ENCODE measurements around the gene TCP11.
"Not testable (repeated sequence)": the region's sequence is repeated elsewhere in the genome, so short reads cannot be mapped to it uniquely, and the experiment has no call there.

The TCP11 gene

DNA sequence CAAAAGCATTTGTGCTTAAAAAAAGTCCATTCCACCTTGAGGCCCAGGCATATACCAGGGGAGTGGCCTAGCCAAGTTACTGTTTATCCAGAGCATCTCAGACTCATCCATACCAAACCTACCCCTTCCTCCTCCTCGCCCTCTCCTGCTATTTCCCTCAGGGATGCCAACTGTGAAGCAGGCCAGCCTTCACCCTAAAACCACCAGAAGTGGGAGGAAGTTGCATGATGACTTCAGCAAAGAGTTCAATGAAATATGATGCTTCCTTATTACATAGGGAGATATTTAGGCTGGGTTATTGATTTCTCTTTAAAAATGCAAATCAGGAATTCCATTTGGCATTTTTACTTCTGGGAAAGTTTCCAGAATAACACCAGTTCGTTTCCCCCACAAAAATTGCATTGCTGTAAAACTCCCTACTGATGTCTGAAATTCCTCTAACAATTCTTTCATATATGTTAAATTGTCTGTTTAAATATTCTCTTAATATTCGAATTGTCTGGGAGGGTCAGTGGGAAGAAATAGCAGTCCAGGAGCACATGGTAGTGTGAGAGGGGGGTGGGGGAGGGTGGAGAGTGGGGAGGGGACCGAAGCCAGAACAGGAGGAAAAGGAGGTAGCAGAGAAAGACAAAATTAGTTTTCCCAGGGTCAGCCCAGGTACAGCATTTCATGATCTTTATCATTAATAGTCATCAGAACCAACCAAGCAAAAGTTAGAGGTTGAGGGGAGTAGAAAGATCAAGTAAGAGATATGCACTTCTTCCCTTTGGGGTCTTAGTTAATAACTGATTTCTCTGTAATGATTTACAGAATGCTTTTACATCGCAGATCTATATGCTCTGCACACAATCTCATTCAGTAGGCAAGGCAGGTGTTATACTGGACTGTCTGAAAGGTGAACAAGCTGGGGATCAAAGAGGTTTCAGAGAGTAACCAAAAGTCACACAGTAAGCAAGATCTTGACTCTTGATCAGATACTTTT lies 1.7 kb upstream of the TCP11 start:
- no peak for DNase-seq

DNA sequence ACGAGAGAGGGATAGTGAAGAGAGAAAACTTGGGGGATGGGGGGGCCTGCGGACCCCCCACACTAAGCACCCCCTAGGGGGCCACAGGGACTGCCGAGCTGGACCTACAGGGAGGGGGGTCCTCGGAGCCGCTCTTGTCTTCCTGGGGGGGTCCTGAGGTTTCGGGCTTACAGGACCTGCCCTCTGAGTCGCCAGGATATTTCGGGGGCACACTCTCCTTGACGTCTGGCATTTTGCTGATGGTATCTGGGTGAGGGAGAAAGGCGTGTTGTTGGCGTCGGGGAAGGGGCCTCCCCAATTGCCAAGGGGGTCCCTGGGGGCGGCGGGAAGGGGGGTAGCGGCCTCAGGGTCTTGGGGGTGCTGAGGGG lies 516 bp downstream of the TCP11 start:
- no peak for DNase-seq

DNA sequence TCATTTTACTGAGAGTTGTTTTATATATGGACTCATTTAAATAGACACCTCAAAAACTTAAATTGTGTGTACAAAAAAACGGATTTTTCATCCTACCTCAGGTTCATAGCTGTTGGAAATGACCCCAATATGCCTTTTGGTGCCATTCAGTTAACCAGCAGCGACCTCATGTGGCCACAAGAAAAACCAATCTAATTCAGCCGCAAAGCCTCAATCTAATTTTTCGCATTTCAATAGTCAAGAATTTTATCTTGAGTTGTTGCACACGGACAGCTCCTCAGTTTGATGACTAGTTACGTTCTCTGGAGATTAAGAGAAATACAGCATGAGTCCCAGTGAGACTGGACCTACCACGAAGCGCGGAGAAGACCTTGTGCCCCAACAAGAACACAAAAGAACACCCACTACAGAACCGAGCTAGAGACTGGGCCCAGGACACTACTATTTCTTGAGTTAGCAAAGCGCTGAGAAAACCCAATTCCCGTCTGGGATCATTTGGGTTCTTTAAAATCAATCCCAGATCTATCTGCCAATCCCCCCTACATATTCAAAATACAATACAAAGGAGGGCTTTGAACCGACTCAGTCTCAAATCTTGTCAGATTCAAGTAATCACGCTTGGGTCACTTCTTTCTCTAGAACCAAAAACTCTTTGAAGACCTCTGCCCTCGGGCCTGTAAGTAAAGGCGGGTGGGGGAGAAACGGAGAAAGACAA lies 1.1 kb downstream of the TCP11 start:
- DNase-seq: peak; percentile 68

DNA sequence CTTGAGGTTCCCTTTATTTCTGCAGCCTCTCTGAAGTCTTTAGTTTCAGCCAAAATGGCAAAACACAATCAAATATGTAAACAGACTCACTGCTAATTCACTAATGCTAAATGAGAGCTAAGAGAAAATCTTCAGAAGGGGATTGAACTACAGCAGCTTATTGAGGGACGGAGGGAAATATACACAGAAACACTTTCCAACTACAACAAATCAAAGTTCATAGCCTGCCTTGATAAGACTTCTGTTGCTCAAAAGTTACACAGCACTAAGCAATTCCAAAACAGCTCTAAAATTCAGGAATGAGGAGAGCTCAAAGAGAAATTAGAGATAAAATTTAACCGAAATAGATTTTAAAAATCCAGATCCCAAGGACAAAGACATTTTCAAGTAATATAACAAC lies 1.7 kb downstream of the TCP11 start:
- no peak for DNase-seq

DNA sequence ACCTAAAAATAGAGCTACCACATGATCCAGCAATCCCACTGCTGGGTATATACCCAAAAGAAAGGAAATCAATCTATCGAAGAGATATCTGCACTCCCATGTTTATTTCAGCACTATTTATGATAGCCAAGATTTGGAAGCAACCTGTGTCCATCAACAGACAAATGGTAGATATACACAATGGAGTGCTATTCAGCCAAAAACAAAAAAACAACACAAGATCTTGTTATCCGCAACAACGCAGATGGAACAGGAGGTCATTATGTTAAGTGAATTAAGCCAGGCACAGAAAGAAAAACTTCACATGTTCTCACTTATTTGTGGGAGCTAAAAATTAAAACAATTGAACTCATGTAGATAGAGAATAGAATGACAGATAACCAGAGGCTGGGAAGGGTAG lies 2.9 kb downstream of the TCP11 start:
- not testable (repeated sequence) for DNase-seq

DNA sequence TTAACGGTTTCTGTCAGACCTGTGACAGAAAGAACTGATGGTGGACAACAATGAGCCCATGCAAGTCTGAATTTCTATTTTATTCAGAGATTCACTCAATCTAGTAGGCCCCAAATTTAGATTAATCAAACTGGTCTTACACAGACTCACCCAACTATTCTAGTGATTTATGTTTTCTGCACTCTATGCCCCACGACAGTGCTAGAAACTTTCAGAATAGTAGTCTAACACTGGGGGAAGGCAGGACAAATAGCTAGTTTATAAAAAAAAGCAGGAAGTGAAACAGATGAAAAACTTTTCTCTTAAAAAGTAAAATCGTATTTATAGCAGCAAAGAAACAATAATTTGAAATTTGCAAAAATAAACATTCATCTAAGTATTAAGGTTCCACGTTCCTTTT lies 5.0 kb downstream of the TCP11 start:
- DNase-seq: no peak

DNA sequence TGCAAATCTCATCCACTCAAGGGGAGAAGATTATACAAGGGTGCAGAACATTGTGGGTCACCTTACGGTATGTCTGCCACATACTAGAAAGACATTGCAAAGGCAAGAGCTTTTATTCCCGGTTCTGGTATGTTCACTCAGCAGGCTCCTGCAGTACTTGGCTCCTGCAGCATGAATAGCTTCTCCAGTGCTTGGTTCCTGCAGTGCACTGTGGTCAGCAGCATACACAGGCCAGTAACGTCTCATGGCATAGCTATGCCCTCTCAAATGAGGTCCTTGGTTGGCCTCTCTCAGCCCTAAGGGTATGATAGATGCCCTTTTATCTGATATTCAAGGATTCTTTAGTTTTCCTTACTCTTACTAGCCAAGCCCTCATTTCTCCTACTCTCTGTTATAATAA lies 12.6 kb downstream of the TCP11 start:
- DNase-seq: no peak

DNA sequence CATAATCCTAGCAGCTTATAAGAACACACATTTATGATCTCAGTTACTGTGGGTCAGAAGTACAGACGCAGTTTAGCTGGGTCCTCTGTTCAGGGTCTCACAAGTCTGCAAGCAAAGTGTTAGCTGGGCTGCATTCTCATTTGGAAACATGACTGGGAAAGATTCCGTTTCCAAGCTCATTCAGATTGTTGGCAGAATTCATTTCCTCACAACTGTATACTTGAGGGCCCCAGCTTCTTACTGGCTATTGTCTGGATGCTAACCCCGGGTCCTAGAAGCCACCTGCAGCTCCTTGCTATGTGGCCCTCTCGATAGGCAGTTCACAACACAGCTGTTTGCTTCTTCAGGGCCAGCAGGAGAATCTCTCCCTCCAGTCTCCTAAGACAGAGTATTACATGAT lies 13.1 kb downstream of the TCP11 start:
- no peak for DNase-seq

DNA sequence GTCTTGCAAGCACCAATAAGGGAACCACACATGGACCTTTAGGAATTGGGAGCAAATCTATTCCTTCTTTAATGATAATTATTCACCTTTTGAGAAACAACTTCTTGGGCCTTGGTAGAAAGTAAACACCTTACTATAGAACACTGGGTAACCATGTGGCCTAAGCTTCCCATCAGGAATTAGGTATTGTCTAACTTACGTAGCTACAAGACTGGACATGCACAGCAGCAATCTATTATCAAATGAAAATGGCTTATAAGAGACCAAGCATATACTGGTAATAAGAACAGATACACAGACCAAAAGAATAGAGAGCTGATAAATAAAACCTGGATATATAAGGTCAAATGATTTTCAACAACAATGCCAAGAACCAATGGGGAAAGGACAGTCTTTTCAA lies 16.8 kb downstream of the TCP11 start:
- DNase-seq: no peak

DNA sequence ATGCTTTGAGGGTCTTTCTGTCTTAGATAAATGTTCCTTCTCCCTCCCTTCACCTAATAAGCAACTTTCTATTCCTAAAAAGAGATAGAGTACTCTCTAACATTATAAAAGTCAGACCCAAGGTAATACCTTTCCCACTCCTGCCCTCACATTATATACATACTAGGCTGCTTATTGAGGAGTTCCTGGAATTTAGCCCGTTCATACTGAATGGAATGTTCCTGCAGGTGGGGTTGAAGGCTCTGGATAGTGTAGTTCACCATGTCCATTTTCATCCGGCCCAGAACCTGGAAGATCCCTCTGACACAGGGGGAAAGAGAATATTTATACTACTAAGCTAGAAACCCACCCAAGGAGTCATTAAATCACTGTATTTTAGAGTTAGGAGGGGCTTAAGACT lies 20.4 kb downstream of the TCP11 start:
- DNase-seq: no peak

DNA sequence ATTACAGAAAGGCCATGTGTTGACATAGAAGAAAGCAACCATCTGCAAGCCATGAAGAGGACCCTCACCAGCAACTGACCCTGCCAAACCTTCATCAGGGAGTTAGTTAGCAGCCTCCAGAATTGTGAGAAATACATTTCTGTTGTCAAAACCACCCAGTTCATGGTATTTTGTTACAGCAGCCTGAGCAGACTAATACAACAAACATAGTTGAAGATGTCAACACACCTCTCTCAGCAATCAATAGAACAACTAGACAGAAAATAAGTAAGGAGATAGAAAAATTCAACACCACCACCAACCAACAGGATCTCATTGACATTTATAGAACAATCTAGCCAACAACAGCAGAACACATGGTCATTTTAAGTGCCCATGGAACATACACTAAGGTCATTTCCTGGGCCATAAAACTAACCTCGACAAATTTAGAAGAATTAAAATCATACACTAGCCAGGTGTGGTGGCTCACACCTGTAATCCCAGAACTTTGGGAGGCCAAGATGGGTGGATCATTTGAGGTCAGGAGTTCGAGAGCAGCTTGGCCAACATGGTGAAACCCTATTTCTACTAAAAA lies 32.7 kb downstream of the TCP11 start:
- DNase-seq: no peak

DNA sequence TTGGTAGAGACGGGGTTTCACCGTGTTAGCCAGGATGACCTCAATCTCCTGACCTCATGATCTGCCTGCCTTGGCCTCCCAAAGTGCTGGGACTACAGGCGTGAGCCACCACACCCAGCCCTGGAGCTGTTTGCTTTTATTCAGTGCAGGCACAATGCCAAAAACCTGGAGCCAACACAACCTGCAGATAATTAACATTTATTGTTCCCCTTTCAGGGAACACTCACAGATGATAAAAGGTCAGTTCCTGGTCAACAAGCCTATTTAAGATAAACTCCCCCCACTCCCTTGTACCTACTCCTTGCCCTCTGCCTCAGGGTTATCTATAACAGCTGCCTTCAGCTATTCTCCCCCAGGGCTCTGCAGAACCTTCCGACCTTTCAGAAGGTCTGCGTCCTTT lies 33.4 kb downstream of the TCP11 start:
- DNase-seq: not testable (repeated sequence)

DNA sequence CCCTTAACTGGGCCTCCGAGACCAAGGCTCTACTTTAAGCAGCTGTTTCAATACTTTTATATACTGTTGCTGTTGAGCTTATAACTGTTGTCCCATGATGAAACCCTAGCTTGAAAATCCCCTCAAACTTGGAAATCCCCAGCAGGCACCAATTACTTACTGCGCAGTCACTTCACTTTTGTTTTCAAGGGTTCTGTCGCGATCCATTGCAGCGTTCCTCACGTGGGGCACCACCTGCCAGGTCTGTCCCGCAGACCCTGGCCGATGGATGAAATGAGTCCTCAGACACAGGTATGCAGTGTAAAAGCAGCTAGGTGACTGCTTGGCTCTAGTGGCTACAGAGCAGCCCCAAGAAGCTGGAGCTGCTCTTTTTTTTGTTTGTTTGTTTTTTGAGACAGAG lies 33.9 kb downstream of the TCP11 start:
- not testable (repeated sequence) for DNase-seq

DNA sequence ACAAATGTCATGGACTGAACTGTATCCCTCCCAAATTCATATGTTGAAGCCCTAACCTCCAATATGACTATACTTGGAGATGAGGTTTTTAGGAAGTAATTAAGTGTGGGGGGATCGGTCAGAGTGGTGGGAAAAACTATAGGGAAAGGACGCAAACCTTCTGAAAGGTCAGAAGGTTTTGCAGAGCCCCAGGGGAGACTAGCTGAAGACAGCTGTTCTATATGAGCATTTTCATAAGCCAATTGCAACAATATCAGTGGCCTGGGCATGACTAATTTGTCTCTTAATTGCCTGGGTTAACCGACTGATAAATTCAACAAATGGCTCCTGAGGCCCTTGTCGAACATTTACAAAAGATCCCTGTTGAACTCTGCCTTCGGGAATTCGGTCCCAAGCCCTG lies 35.1 kb downstream of the TCP11 start:
- not testable (repeated sequence) for DNase-seq

DNA sequence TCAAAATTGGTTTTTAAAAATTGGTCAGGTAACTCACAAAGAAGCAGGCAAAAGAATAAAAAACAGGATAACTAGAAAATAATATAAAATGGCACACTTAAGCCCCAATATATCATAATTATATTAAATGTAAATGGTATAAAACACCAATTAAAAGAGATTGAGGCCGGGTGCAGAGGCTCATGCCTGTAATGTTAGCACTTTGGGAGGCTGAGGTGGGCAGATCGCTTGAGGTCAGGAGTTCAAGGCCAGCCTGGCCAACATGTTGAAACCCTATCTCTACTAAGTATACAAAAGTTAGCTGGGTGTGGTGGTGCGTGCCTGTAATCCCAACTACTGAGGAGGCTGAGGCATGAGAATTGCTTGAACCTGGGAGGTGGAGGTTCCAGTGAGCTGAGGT lies 36.1 kb downstream of the TCP11 start:
- DNase-seq: no peak

DNA sequence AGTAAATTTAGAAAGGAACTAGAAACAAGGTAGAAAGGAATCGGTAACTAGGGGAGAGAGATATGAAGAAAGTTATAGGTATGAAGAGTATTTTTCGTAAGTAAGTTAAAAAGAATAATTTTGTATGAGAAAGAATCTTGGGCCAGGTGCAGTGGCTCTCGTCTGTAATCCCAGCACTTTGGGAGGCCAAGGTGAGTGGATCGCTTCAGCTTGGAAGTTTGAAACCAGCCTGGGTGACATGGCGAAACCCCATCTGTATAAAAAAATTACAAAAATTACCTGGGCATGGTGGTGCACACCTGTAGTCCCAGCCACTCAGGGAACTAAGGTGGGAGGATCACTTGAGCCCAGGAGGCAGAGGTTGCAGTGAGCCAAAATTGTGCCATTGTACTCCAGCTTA lies 42.0 kb downstream of the TCP11 start:
- DNase-seq: no peak

DNA sequence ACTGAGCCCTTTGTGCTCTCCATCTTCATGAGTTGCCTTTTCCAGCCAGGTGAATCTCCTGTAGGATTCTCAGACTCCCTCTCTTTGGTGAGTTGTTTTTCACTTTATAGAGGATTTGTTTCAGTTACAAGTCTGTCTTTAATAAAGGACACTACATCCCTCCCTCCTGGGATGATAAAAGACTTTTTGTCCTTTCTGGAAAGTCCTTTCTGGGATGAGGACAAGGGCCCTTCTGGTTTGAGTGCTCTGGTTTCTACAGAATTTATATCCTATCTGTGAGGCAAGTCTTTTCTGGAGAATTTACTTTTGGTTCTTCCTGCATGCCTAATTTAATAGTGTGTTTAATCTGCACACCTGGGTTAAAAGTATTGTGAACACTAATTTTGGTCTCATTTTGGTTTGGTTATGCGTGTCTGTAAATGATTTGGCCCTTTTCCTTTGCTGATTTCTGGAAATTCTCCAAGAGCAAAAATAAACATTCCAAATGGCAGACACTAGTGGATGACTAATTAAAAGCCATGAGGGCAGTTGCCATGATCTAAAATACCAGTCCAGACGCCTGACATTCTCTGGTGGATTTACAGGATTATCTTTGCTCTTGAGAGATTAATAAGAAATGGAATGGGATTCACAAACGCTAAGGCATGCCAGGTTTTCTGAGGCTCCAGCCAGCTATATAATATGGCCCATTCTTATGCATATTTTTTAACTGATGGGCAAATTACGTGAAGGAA lies 44.8 kb downstream of the TCP11 start:
- DNase-seq: peak; percentile 36

DNA sequence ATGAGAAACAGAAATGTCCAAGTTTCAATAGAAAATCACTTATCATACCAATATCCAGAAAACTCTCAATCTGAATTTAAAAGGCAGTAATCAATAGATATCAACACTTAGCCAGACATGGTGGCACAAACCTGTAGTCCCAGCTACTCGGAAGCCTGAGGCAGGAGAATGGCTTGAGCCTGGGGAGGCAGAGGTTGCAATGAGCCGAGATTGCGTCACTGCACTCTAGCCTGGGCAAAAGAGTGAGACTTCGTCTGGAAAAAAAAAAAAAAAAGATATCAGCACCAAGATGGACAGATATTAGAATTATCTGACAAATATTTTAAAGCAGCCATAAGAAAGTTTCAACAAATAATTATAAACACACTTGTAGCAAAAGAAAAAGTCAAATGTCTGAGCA lies 47.0 kb downstream of the TCP11 start:
- DNase-seq: no peak

DNA sequence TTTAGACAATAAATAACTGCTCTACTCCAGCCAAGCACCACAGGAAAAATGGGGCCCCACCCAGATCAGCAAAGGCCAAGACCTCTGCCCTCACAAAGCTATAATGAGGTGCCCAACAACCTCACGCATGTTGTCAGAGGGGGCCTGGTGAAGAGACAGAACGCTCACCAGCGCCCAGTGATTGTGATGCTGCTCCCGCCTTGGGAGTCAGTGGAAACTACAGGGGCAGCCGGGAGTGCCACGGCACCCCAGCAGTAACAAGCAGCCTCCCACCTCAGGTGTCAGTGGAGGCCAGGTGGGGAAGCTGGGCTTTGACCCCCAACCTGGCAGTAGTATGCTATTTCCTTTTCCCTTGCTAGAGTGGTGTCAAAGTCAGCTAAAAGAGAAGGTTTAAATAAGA lies 47.4 kb downstream of the TCP11 start:
- no peak for DNase-seq

DNA sequence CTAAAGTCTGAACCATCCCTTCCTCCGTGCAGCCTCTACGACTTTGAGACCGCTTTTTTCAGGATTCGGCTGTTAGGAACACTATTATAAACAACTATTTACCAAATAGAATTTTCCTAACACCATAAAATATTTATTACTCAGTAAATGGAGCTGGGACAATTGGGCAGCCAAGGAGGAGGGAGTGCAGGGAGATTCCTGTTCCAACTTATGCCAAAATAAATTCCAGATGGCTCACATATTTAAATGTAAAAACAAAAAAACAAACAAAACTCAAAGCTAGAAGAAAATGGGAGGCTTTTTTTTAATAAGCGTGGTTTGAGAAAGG lies 48.1 kb downstream of the TCP11 start:
- DNase-seq: no peak

DNA sequence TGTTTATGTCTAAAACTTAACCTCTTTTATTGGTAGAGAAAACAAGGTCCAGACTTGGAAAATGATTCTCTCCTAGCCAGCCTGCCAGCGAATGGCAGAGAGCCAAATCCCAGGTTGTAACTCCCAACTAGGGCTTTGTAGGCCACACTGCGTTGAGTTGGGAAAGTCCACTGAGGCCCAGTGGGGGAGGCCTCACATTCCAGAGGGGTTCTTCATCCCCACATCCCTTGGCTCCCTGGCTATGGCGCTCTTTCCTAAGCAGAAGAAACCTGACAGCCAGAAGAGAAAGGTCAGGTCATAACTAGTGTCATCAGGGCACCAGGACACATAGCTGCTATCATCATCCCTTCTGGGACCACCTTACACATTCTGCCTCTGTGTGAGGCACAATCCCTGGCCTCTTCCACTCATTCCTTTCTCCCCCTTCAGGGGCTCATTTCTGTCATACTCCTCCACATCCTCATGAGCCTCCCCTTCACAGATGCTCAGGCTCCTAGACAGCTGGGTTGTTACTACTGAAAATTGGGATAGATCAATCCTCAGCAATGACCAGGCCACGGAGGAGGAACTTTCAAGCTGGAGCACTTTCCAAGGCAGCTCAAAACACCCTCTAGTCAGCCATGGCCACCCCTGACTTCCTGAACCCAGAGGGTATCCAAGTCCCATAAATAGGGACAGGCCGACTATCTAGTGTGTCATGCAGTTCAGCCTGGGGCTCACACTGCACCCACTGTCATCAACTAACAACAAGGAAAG lies 48.6 kb downstream of the TCP11 start:
- DNase-seq: no peak

DNA sequence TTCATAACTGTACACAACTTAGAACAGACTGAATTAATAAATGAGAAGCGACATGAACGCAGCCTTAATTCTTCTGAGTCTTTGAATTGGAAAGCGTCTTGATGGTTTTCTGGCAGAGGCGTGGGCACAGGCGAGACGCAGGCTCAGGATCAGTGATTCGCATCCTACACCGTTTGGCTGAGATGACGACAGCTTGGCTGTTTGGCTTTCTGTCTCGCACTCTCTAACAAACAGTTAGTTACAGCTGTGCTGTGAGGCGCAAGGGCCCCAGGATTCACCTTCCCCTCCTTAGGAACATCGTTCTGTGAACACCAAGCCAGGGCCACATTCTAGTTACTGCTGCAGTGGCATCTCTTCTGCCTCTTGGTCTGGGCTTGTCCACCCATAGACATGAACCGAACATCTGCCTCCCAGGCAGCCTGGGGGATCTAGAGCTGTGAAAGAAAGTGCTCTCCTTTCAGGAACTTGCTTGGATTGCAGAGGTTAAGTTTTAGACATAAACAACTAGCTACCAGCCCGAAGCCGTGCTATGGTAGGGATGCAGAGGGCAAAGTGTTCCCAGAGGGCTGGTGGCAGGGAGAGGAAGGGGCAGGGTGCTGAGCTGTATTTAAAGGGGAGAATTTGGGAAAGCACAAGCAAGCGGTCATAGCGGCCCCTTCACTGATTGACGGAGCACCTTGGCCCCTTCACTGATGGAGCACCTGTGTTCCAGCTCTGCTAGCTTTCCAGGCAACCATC lies 49.6 kb downstream of the TCP11 start:
- DNase-seq: no peak

Data from NCI-H1694 treated with DMSO at 0.1 percent for 48 hours (cell line).